Stimulated activated CD4-positive, alpha-beta T cell treated with anti-CD3 and anti-CD28 coated beads, Interleukin-2, amount 100 ng/mL, for 4 hours (primary cell): Measurements from ENCODE around the gene TIMP2.
A peak's percentile ranks its signal among the peaks of the same experiment; 100 is the strongest.
"Not testable (repeated sequence)": the region's sequence is repeated elsewhere in the genome, so short reads cannot be mapped to it uniquely, and the experiment has no call there.

Source experiments
- DNase-seq: peaks from one replicate; pipeline ENCODE4 v3.0.0-alpha.2; 2020; ENCODE audit warnings: low read depth

TIMP2 gene, protein sequence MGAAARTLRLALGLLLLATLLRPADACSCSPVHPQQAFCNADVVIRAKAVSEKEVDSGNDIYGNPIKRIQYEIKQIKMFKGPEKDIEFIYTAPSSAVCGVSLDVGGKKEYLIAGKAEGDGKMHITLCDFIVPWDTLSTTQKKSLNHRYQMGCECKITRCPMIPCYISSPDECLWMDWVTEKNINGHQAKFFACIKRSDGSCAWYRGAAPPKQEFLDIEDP

DNA sequence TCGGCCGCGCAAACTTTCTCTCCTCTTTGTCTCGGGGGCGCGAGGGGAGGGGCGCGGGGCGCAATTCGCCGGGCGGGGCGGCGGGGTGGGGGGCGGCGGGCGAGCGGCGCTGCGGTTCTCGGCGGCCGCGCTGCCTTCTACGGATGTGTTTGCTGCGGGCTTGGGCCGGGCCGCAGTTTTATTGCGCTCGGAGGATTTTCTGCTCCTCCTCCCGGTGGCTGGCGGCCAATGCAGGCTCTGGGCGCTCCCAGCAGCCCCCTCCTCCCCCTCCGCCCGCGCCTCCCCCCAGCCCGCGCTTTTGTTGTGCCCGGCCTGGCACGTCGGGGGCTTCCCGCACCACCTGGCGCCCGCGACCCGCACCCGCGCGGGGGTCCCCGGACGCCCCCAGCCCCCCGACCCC is at the start of gene TIMP2:
Gene TIMP2, minus strand, starts transcription at position 154 of the 400 bp plus-strand sequence. CDS start 299 bp downstream, outside the sequence.
- DNase-seq = peak; percentile 58

GRCh38 chr17:78973792-78974520 is 48.8 kb upstream of the TIMP2 start:
- DNase-seq = no peak

DNA sequence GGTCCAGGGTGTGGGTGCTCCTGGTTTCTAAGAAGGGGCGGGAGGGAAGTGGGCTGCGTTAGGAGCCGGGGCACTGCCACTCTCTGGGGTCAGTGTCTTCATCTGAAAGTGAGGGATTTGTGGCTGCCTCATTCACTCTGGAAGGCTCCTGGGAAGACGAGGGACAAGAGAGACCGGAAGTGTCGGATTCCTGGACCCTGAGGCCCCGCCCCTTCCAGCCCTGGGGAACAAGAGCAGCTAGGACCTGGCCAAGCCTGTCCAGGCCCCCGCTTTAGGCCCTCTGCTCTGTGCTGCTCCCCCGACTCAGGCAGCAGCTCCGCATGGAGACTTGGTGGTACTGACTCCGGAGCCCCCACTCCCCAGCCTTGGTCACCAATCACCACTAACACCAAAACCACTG is 48.0 kb upstream of the TIMP2 start:
- DNase-seq = no peak

- DNase-seq = no peak
Measured at GRCh38 chr17:78972507-78973105, 47.4 kb upstream of the TIMP2 start.

GRCh38 chr17:78971756-78972506 is 46.7 kb upstream of the TIMP2 start:
- no peak for DNase-seq

- DNase-seq = peak; percentile 57
Measured at GRCh38 chr17:78970834-78971755, 45.9 kb upstream of the TIMP2 start.

DNA sequence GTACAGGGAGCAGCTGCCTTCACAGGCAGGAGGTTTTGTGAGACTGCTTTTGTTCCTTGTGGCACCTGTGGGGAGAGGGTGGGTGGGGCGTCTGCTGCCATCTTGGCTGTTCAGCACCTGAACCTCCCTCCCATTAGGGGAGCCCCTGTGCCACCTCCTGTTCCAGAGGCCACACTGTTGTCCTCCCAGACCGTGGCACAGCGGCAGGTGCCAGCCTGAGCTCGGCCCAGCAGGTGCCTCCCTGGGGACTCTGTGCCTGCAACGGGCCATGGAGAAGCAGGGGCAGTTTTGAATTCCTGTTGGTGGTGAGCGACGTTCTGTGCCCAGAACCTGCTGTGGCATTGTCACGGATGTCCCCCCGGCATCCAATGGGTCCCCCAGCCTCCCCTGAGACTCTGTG is 44.7 kb upstream of the TIMP2 start:
- DNase-seq = no peak

GRCh38 chr17:78967782-78968362 is 42.7 kb upstream of the TIMP2 start:
- DNase-seq = no peak

DNA sequence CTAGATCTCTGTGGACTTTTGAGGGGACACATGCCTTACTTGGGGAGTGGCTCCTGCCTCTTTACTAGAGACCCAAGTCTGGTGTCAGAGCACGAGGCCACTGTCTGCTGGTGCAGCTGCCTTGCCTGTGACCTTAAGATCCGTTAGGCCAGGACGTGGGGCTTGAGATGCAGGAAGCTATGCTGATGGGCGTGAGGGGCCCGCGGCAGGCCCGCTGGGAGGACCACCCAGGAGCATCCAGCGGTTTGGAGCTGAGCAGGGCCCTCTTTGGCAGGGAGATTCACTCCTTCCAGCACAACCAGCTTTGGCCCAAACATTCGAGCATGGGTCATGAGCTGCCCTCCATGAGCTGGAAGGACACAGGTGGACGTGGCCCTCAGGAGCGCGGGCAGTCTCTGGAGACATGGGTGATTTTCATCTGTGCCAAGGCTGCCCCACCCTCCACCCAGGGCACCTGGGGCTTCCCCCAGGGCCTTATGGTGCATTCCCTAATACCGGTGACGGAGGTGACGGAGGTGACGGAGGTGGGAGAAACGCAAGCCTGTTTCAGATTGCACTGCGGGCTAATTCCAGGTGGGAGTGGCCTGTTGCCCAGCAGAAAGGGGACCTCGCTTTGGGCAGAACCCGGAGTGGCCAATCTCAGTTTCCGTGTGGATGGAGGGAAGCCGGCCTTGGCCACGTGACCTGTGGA is 41.9 kb upstream of the TIMP2 start:
- no peak for DNase-seq

- no peak for DNase-seq
Measured at GRCh38 chr17:78966123-78966813, 41.1 kb upstream of the TIMP2 start.

- DNase-seq = no peak
Measured at GRCh38 chr17:78965491-78965924, 40.3 kb upstream of the TIMP2 start.

- DNase-seq = no peak
Measured at GRCh38 chr17:78963378-78963777, 38.2 kb upstream of the TIMP2 start.

GRCh38 chr17:78962984-78963348 is 37.8 kb upstream of the TIMP2 start:
- not testable (repeated sequence) for DNase-seq

GRCh38 chr17:78962345-78962983 is 37.3 kb upstream of the TIMP2 start:
- DNase-seq = no peak

GRCh38 chr17:78961571-78961970 is 36.4 kb upstream of the TIMP2 start:
- no peak for DNase-seq

DNA sequence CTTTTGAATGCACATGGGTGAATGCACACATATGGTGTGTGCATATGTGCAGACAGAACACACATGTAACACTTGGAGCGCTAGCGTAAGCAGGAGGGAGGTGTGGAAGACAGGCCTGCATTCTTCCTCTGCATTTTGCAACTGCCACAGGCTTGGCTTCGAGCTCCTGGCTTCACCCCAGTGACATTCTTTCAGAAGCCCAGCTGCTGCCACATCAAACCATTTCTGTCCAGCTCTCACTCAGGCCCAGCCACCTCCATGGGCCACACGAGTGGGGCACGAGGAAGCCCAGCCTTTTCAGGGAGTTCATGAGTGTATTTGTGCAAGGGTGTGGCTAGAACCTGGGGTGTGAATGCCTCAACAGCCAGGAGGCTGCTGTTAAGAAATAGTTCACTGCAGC is 35.7 kb upstream of the TIMP2 start:
- DNase-seq = no peak

- DNase-seq = no peak
Measured at GRCh38 chr17:78959803-78960202, 34.6 kb upstream of the TIMP2 start.

DNA sequence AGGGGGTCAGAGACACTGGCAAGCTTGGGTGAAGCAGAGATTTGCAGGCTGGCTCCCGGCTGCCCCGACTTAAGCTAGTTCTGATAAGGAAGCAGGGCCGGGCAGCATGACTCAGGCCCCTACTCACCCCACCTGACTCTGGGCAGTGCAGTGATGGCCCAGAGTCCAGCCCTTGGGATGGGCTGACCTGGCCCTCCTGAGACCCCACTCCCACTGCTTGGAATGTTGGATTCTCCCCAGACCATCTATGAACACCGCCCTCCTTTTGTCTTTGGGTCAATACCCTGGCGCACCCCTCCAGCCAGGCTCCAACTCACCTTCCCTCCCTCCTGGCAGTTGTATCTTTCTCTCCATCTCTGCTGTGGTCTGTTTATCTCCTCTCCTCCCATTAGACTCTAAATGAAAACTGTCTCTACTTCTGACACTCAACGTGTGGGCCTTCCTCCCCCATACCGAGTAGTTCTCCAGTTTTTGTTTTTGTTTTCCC is 33.5 kb upstream of the TIMP2 start:
- DNase-seq = no peak

- DNase-seq = no peak
Measured at GRCh38 chr17:78957128-78957527, 31.9 kb upstream of the TIMP2 start.
